ENCODE results near the gene NAV2. TPM values are rescaled to one million over a fixed set of nuclear protein-coding genes. Genes with fewer than 3 reads are reported as not detected.

Gene NAV2
- total RNA-seq, 1 experiment from 2014 or later: 2.1 TPM

- CTCF ChIA-PET: no interaction called here
- RAD21 ChIA-PET (ENCODE audit: low non-redundant PET in 1 of 2, low total read pairs in 2 of 2, uncharacterized antibody in 2 of 2, unreplicated experiment in 2 of 2): no interaction called here
- H3K27ac ChIP-seq (ENCODE audit: low read depth, low read length): no peak overlapping the region
- ATAC-seq (no peak), DNase-seq (ENCODE audit: low read depth, low spot score) (no peak)
- intact Hi-C loops (cut with micrococcal nuclease): no loop called here
- H3K79me2 ChIP-seq (ENCODE audit: insufficient read depth, low read length): no peaks in the 10 kb centered on the region
- BruUV-seq (replicated peaks): no TSS peak
- H3K9me3 ChIP-seq (ENCODE audit: control insufficient read depth in 1 of 2, insufficient read depth in 1 of 2, low read depth in 1 of 2, low read length in 2 of 2): no peaks in the 10 kb centered on the region
- TF ChIP-seq EGR1 (IDR thresholded peaks at IDR 0.05; ENCODE audit: low read depth) (no peak), SRF (IDR thresholded peaks at IDR 0.05; ENCODE audit: low read depth) (no peak), RAD21 (IDR thresholded peaks at IDR 0.05; ENCODE audit: low read depth) (no peak), ELF1 (IDR thresholded peaks at IDR 0.05; ENCODE audit: borderline replicate concordance, low read depth) (no peak), CEBPB (IDR thresholded peaks at IDR 0.05; ENCODE audit: low read depth) (no peak), ZNF274 (IDR thresholded peaks at IDR 0.05; ENCODE audit: low read depth, low read length) (no peak), SIN3A (IDR thresholded peaks at IDR 0.05; ENCODE audit: low read depth) (no peak), YY1 (IDR thresholded peaks at IDR 0.05; ENCODE audit: extremely low read depth, insufficient replicate concordance, low read depth, low read length) (no peak), JUND (IDR thresholded peaks at IDR 0.05) (no peak), CBX3 (IDR thresholded peaks at IDR 0.05; ENCODE audit: low read depth) (no peak), EZH2phosphoT487 (IDR thresholded peaks at IDR 0.05; ENCODE audit: borderline replicate concordance) (no peak), FOSL1 (IDR thresholded peaks at IDR 0.05; ENCODE audit: low read depth) (no peak), POLR2AphosphoS5 (IDR thresholded peaks at IDR 0.05; ENCODE audit: low read depth, low read length) (no peak), POLR2A (IDR thresholded peaks at IDR 0.05; ENCODE audit: borderline replicate concordance, extremely low read depth, insufficient read depth, insufficient read length) (no peak), EZH2 (IDR thresholded peaks at IDR 0.05) (no peak), ZFX (IDR thresholded peaks at IDR 0.05) (no peak), ZBTB33 (IDR thresholded peaks at IDR 0.05; ENCODE audit: extremely low read depth, insufficient replicate concordance, low read length) (no peak)
- TF ChIP-seq, protein P1, sequence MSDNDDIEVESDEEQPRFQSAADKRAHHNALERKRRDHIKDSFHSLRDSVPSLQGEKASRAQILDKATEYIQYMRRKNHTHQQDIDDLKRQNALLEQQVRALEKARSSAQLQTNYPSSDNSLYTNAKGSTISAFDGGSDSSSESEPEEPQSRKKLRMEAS (IDR thresholded peaks at IDR 0.05): no peak
- TF ChIP-seq, protein P2, sequence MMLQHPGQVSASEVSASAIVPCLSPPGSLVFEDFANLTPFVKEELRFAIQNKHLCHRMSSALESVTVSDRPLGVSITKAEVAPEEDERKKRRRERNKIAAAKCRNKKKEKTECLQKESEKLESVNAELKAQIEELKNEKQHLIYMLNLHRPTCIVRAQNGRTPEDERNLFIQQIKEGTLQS (IDR thresholded peaks at IDR 0.05): no peak
- TF ChIP-seq, protein P3, sequence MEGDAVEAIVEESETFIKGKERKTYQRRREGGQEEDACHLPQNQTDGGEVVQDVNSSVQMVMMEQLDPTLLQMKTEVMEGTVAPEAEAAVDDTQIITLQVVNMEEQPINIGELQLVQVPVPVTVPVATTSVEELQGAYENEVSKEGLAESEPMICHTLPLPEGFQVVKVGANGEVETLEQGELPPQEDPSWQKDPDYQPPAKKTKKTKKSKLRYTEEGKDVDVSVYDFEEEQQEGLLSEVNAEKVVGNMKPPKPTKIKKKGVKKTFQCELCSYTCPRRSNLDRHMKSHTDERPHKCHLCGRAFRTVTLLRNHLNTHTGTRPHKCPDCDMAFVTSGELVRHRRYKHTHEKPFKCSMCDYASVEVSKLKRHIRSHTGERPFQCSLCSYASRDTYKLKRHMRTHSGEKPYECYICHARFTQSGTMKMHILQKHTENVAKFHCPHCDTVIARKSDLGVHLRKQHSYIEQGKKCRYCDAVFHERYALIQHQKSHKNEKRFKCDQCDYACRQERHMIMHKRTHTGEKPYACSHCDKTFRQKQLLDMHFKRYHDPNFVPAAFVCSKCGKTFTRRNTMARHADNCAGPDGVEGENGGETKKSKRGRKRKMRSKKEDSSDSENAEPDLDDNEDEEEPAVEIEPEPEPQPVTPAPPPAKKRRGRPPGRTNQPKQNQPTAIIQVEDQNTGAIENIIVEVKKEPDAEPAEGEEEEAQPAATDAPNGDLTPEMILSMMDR (IDR thresholded peaks at IDR 0.05 in 2 of 3, conservative IDR thresholded peaks at IDR 0.05 in 1 of 3; ENCODE audit: borderline replicate concordance in 1 of 3, insufficient read depth in 1 of 3, low read depth in 2 of 3, low read length in 2 of 3): no peak
- H3K4me1 ChIP-seq (ENCODE audit: control insufficient read depth in 1 of 2, insufficient read depth in 2 of 2, low read length in 2 of 2): no peaks in the 10 kb centered on the region
- H3K36me3 ChIP-seq (ENCODE audit: control insufficient read depth in 1 of 2, insufficient read depth in 2 of 2, low read length in 2 of 2): no peaks in the 10 kb centered on the region
- no peak overlapping the region for H3K4me2 ChIP-seq (ENCODE audit: low read length)
- H3K9me2 ChIP-seq (ENCODE audit: insufficient read depth): no peaks in the 10 kb centered on the region
- no peak overlapping the region for H3K9ac ChIP-seq (ENCODE audit: low read length)
- no peak overlapping the region for H2AFZ ChIP-seq (ENCODE audit: low read depth, low read length, poor library complexity, severe bottlenecking)
- H3K27me3 ChIP-seq (ENCODE audit: insufficient read depth, low read length): no peaks in the 10 kb centered on the region
- POLR2A ChIA-PET: no interaction called here
- H4K20me1 ChIP-seq (ENCODE audit: insufficient read depth): no peaks in the 10 kb centered on the region
- H3K4me3 ChIP-seq (replicated peaks in 1 of 2; ENCODE audit: low read depth in 1 of 2, low read length in 2 of 2): no peak overlapping the region
Observed at GRCh38 chr11:20163783-20164481, 451.3 kb downstream of the NAV2 start.

All from HCT116 (cell line).